Brain pericyte (primary cell): ENCODE data around the gene KCNJ4.
"Not testable (repeated sequence)": the region's sequence is repeated elsewhere in the genome, so short reads cannot be mapped to it uniquely, and the experiment has no call there.

ENCODE experiments used
- DNase-seq: peaks from one replicate; pipeline ENCODE4 v3.0.0-alpha.2; 2012; ENCODE audit warnings: low read depth, low spot score

The KCNJ4 gene

GRCh38 chr22:38386918-38387317 is 68.1 kb downstream of the KCNJ4 start:
- not testable (repeated sequence) for DNase-seq

DNA sequence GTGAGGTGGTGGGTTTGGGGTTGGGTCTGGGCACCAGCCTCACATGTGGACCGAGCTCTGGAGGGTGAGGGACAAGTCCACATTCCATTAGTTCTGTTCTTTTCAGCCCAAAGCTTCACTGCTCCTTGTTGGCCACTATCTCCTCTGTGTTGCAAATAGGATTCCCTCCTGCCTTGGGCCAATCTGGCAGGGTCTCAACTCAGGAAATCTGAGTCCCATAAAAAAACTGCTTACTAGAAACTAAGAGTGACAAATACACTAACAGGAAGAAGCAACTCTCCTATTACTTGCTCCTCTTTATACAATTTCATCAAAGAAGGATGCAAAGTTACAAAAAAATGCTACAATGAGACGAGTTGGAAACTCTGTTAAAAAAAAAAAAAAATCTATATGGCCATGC is 71.6 kb downstream of the KCNJ4 start:
- no peak for DNase-seq

GRCh38 chr22:38381371-38381770 is 73.6 kb downstream of the KCNJ4 start:
- not testable (repeated sequence) for DNase-seq
